Ammon's horn (tissue), 1 donor: ENCODE measurements around the gene MGAT5.
"Not testable (repeated sequence)": the region's sequence is repeated elsewhere in the genome, so short reads cannot be mapped to it uniquely, and the experiment has no call there.

Source experiments
- DNase-seq: peaks from one replicate; pipeline ENCODE4 v3.0.0-alpha.2; 2016; ENCODE audit warnings: low spot score

The MGAT5 gene

GRCh38 chr2:134463699-134464022 is 209.8 kb downstream of the MGAT5 start:
- DNase-seq, result no peak

- no peak for DNase-seq
These were observed 211.6 kb downstream of the MGAT5 start for GRCh38 chr2:134465228-134466105.

DNA sequence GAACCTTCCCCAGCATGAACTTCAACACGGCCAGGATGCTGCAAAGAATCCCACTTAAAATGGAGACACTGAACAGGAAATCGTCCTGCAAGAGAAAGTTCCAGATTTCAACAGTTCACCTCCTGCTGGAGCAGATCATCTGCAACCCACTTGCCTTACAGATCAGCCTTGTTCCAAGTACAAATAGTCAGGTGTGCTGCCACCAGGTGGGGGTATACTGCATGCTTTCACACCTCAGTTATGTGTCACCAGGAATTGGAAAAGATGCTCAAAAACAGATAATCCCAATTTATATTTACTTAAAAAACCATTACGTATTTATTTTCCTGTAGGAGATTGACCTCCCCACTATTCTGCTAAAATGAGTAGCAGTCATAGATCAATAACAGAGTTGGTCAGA is 212.3 kb downstream of the MGAT5 start:
- no peak for DNase-seq

DNA sequence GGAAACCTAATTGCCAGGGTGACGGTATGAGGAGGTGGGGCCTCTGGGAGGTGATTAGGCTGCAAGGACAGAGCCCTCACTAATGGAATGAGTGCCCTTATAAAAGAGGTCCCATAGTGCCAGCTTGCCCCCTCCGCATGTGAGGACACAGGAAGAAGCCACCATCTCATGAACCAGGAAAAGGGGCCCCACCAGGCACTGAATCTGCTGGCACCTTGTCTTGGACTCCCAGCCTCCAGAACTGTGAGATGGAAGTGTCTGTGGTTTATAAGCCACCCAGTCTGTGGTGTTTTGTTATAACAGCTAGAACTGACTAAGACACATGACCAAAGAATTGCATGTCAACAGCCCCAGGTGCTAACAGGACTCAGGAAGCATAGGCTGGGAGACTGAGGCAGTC is 214.3 kb downstream of the MGAT5 start:
- DNase-seq, result no peak

GRCh38 chr2:134468776-134469175 is 214.9 kb downstream of the MGAT5 start:
- no peak for DNase-seq

- no peak for DNase-seq
These were observed 215.7 kb downstream of the MGAT5 start for GRCh38 chr2:134469516-134470115.

GRCh38 chr2:134470561-134471168 is 216.8 kb downstream of the MGAT5 start:
- DNase-seq, result no peak

DNA sequence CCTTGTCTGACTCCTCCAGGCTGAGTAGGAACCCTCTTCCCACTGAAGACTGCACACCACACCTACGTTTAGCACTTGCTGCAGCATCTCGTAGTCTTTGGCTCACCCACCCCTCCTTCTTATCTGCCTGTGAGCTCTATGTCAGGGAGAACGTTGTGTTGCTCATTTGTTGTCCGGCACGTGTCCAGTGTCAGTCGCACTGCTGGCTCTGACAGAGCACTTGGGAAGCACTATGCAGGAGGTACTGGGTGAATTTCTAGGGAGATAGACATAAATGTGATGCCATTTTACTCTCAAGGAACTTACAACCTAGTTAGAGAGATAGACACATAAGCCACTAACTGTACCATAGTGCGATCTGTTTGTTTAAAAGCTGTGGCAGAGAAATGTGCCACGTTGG is 223.1 kb downstream of the MGAT5 start:
- DNase-seq, result not testable (repeated sequence)

DNA sequence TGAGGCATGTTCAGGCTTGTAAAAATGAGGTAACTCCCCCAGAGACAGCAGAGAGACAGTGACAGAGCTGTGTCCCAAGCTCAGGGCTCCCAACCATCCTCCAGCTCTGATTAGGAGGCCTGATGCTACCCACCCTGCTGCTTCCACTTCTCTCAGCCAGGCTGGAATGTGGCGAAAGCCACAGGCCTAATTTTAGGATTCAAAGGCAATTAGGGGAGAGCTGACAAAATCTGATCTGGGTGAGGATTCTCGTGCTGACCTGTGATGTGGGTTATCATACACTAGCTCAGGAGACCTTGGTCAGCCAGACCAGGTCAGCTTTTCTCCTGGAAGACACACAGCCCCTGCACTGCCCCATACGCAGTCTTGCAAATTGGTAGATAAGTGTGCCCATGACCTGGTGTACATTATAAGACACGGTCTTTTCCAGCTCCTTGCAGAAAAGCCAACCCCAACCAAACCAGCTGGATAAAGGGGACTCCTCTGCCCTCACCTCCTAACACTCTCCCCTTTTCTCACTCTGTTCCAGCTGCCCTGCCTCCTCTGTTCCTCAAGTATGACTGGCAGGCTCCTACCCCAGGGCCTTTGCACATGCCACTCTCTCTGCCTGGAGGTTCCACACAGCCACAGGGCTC is 225.9 kb downstream of the MGAT5 start:
- no peak for DNase-seq

DNA sequence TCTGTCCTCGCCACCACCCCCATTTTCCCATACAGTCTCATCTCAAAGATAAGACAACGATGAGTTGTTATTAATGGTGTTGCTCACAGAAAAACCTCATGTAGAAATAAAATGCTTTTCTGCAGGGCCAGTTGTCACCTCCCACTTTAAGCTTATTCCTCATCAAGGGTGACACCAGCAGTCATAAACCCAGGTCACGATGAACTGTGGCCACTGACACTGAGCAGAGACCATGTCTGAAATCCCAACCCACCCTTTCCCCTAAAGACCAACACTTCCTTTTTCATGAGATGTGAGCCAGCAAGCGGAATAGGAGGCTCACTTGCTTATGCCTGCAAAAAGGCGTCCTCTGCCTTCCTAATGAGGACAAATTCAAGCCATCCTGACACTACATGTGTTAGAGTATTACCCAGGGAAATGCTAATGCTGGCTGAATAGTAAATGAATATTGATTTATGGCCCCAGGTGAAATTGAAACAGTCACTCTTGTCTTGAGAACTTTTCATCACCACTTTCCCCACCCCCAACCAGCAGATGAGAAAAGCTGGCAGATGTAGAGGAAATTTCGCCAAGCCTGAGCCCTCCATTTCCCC is 228.4 kb downstream of the MGAT5 start:
- no peak for DNase-seq

GRCh38 chr2:134482766-134483340 is 229.0 kb downstream of the MGAT5 start:
- DNase-seq, result no peak

DNA sequence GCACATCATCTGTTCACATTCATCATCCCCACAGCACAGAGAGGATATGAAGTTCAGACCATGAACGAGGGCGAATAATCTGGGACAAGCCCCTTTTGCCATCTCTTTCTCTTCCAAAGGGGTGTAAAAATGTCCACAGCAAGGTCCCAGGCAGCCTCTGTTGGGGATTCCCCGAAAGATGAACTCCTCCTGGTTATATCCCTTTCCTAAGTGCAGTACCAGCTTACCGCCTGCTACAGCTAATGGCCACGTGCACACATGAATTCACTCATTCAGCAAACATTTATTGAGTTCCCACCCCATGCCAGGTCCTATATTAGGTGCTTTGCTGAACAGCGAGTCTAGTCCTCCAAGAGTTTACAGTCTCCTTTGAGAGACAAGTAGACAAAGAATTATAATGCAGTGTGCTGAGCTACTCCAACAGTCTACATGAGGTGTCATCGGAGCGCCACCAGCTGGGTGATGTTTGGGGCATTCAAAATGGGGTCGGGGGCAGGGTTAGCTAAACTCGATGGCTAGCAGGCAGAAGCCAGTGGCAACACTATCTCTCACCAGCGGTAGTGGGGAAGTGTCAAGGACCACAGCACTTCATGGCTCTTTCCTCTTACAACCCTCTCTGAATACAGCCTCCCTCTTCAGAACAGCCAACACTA is 236.0 kb downstream of the MGAT5 start:
- DNase-seq, result no peak

DNA sequence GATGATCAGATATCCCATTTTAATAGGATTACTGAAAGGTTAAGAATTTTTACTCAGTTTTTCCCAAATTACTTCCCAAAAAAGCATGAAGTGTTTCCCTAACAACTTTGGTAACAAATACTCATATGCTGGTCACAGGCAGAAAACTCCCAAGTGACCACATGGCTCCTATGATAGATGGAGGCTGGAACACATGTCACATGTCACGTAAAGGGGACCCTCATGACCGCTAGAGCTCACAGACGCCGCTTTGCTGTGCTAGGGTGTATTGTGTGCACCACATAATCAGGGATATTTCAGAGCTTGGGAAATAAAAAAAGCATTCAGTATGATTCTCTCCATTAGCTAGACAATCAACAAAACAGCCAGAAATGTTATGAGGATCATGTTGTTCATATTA is 236.7 kb downstream of the MGAT5 start:
- DNase-seq, result no peak

GRCh38 chr2:134491022-134491421 is 237.2 kb downstream of the MGAT5 start:
- no peak for DNase-seq

- peak; percentile 22 for DNase-seq
These were observed 238.0 kb downstream of the MGAT5 start for GRCh38 chr2:134491771-134492441.

- DNase-seq, result no peak
These were observed 239.9 kb downstream of the MGAT5 start for GRCh38 chr2:134493797-134494196.

GRCh38 chr2:134498654-134499053 is 244.8 kb downstream of the MGAT5 start:
- DNase-seq, result no peak

DNA sequence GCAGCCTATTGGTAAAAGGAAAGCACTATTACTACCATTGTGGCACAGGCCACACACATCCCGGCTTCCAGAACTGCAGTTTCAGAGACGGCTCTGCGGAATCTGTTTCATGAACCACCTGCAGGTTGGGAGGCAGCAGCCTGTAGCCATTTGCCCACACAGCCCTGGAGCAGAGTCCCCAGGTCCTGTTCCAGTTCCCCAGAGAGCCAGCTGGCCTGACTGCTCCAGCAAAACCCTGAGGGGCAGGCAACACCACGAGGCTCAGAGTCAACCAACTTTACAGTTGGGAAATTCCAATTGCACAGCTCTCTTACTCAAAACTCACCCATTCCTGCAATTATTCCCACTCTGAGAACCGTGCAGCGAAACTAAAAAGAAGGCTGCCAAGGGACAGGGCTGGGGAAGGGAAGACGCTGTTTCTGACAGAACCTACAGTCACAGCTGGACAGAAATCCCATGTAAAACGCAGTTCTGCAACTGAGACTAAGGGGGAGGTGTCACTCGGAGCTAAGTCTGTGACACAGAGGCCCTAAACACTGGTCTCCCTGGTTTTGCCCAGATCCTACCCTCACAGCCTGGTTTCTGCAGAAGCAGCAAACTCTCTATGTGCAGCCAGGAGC is 245.5 kb downstream of the MGAT5 start:
- no peak for DNase-seq

GRCh38 chr2:134500211-134500935 is 246.5 kb downstream of the MGAT5 start:
- DNase-seq, result no peak
